ENCODE measurements around the gene VPS13A.

VPS13A gene

GRCh38 chr9:77188242-77188641 is 10.9 kb downstream of the VPS13A start:
- no peaks in the 10 kb centered on the region for H3K4me1 ChIP-seq (ENCODE audit: insufficient read depth, low read length)
- 91% methylated on average over 3 of the region's 3 CpGs for WGBS
- no peaks in the 10 kb centered on the region for H3K36me3 ChIP-seq (ENCODE audit: insufficient read depth, low read length)
- no peaks in the 10 kb centered on the region for H3K9me3 ChIP-seq (ENCODE audit: insufficient read depth, low read depth, low read length)
- no peak overlapping the region for H3K4me3 ChIP-seq (ENCODE audit: low read length)
- H3K9ac ChIP-seq (ENCODE audit: low read depth, low read length): no peak overlapping the region
- H3K27ac ChIP-seq (ENCODE audit: low read depth, low read length): no peak overlapping the region
- H3K27me3 ChIP-seq (ENCODE audit: insufficient read depth, low read length): no peaks in the 10 kb centered on the region

GRCh38 chr9:77194423-77194822 is 17.1 kb downstream of the VPS13A start:
- H3K27ac ChIP-seq (ENCODE audit: low read depth, low read length): no peak overlapping the region
- H3K27me3 ChIP-seq (ENCODE audit: insufficient read depth, low read length): no peaks in the 10 kb centered on the region
- H3K9ac ChIP-seq (ENCODE audit: low read depth, low read length): no peak overlapping the region
- H3K4me1 ChIP-seq (ENCODE audit: insufficient read depth, low read length): no peaks in the 10 kb centered on the region
- H3K9me3 ChIP-seq (ENCODE audit: insufficient read depth, low read depth, low read length): no peaks in the 10 kb centered on the region
- WGBS: 96% methylated on average over 2 of the region's 2 CpGs
- H3K36me3 ChIP-seq (ENCODE audit: insufficient read depth, low read length): no peaks in the 10 kb centered on the region
- no peak overlapping the region for H3K4me3 ChIP-seq (ENCODE audit: low read length)

- H3K27ac ChIP-seq (ENCODE audit: low read depth, low read length): no peak overlapping the region
Measured at GRCh38 chr9:77210116-77210515, 32.8 kb downstream of the VPS13A start.

GRCh38 chr9:77211561-77211960 is 34.2 kb downstream of the VPS13A start:
- no peak overlapping the region for H3K9ac ChIP-seq (ENCODE audit: low read depth, low read length)
- peaks cover 41% of the 10 kb centered on the region for H3K36me3 ChIP-seq (ENCODE audit: insufficient read depth, low read length)
- 95% methylated on average over 6 of the region's 6 CpGs for WGBS
- no peak overlapping the region for H3K4me3 ChIP-seq (ENCODE audit: low read length)
- no peaks in the 10 kb centered on the region for H3K27me3 ChIP-seq (ENCODE audit: insufficient read depth, low read length)
- peaks cover 12% of the 10 kb centered on the region; the same call in 1 of the 2 replicates for H3K4me1 ChIP-seq (ENCODE audit: insufficient read depth, low read length)
- no peak overlapping the region for H3K27ac ChIP-seq (ENCODE audit: low read depth, low read length)
- H3K9me3 ChIP-seq (ENCODE audit: insufficient read depth, low read depth, low read length): no peaks in the 10 kb centered on the region

More at GRCh38 chr9:77210116-77210515, 32.8 kb downstream of the VPS13A start:
- Histone ChIP-seq H3K36me3 (ENCODE audit: insufficient read depth, low read length) (peaks cover 48% of the 10 kb centered on the region), H3K4me3 (ENCODE audit: low read length) (no peak overlapping the region), H3K27me3 (ENCODE audit: insufficient read depth, low read length) (no peaks in the 10 kb centered on the region), H3K9ac (ENCODE audit: low read depth, low read length) (no peak overlapping the region), H3K4me1 (ENCODE audit: insufficient read depth, low read length) (peaks cover 12% of the 10 kb centered on the region; the same call in 1 of the 2 replicates), H3K9me3 (ENCODE audit: insufficient read depth, low read depth, low read length) (no peaks in the 10 kb centered on the region)
- 50% methylated on average over 2 of the region's 2 CpGs for WGBS

- H3K36me3 ChIP-seq (ENCODE audit: insufficient read depth, low read length): peaks cover 40% of the 10 kb centered on the region
- H3K9me3 ChIP-seq (ENCODE audit: insufficient read depth, low read depth, low read length): no peaks in the 10 kb centered on the region
- no peaks in the 10 kb centered on the region for H3K27me3 ChIP-seq (ENCODE audit: insufficient read depth, low read length)
- H3K4me3 ChIP-seq (ENCODE audit: low read length): no peak overlapping the region
- H3K4me1 ChIP-seq (ENCODE audit: insufficient read depth, low read length): peaks cover 6% of the 10 kb centered on the region; the same call in 1 of the 2 replicates
- no peak overlapping the region for H3K27ac ChIP-seq (ENCODE audit: low read depth, low read length)
- 100% methylated on average over 1 of the region's 1 CpG for WGBS
- H3K9ac ChIP-seq (ENCODE audit: low read depth, low read length): no peak overlapping the region
Measured at GRCh38 chr9:77212801-77213200, 35.5 kb downstream of the VPS13A start.

- Histone ChIP-seq H3K9me3 (ENCODE audit: insufficient read depth, low read depth, low read length) (no peaks in the 10 kb centered on the region), H3K36me3 (ENCODE audit: insufficient read depth, low read length) (peaks cover 43% of the 10 kb centered on the region), H3K27ac (ENCODE audit: low read depth, low read length) (no peak overlapping the region), H3K27me3 (ENCODE audit: insufficient read depth, low read length) (no peaks in the 10 kb centered on the region), H3K4me1 (ENCODE audit: insufficient read depth, low read length) (no peaks in the 10 kb centered on the region), H3K4me3 (ENCODE audit: low read length) (no peak overlapping the region), H3K9ac (ENCODE audit: low read depth, low read length) (no peak overlapping the region)
- WGBS: 95% methylated on average over 5 of the region's 5 CpGs
Measured at GRCh38 chr9:77215874-77216273, 38.5 kb downstream of the VPS13A start.

GRCh38 chr9:77218612-77219011 is 41.3 kb downstream of the VPS13A start:
- Histone ChIP-seq H3K4me3 (ENCODE audit: low read length) (no peak overlapping the region), H3K9me3 (ENCODE audit: insufficient read depth, low read depth, low read length) (no peaks in the 10 kb centered on the region), H3K9ac (ENCODE audit: low read depth, low read length) (no peak overlapping the region), H3K36me3 (ENCODE audit: insufficient read depth, low read length) (peaks cover 35% of the 10 kb centered on the region), H3K4me1 (ENCODE audit: insufficient read depth, low read length) (no peaks in the 10 kb centered on the region), H3K27me3 (ENCODE audit: insufficient read depth, low read length) (no peaks in the 10 kb centered on the region), H3K27ac (ENCODE audit: low read depth, low read length) (no peak overlapping the region)
- WGBS: 90% methylated on average over 3 of the region's 3 CpGs

GRCh38 chr9:77221431-77221830 is 44.1 kb downstream of the VPS13A start:
- peaks cover 38% of the 10 kb centered on the region for H3K36me3 ChIP-seq (ENCODE audit: insufficient read depth, low read length)
- H3K27ac ChIP-seq (ENCODE audit: low read depth, low read length): no peak overlapping the region
- H3K9ac ChIP-seq (ENCODE audit: low read depth, low read length): no peak overlapping the region
- peaks cover 9% of the 10 kb centered on the region for H3K4me1 ChIP-seq (ENCODE audit: insufficient read depth, low read length)
- H3K9me3 ChIP-seq (ENCODE audit: insufficient read depth, low read depth, low read length): no peaks in the 10 kb centered on the region
- H3K27me3 ChIP-seq (ENCODE audit: insufficient read depth, low read length): no peaks in the 10 kb centered on the region
- 93% methylated on average over 3 of the region's 3 CpGs for WGBS
- no peak overlapping the region for H3K4me3 ChIP-seq (ENCODE audit: low read length)

GRCh38 chr9:77224746-77225312 is 47.5 kb downstream of the VPS13A start:
- no peaks in the 10 kb centered on the region for H3K9me3 ChIP-seq (ENCODE audit: insufficient read depth, low read depth, low read length)
- peaks cover 9% of the 10 kb centered on the region for H3K4me1 ChIP-seq (ENCODE audit: insufficient read depth, low read length)
- no peak overlapping the region for H3K9ac ChIP-seq (ENCODE audit: low read depth, low read length)
- H3K4me3 ChIP-seq (ENCODE audit: low read length): no peak overlapping the region
- WGBS: 95% methylated on average over 5 of the region's 5 CpGs
- no peak overlapping the region for H3K27ac ChIP-seq (ENCODE audit: low read depth, low read length)
- H3K27me3 ChIP-seq (ENCODE audit: insufficient read depth, low read length): no peaks in the 10 kb centered on the region
- peaks cover 70% of the 10 kb centered on the region for H3K36me3 ChIP-seq (ENCODE audit: insufficient read depth, low read length)

GRCh38 chr9:77236693-77237092 is 59.4 kb downstream of the VPS13A start:
- H3K36me3 ChIP-seq (ENCODE audit: insufficient read depth, low read length): peaks cover 6% of the 10 kb centered on the region; the same call in 1 of the 2 replicates
- WGBS: 87% methylated on average over 4 of the region's 5 CpGs
- no peaks in the 10 kb centered on the region for H3K9me3 ChIP-seq (ENCODE audit: insufficient read depth, low read depth, low read length)
- H3K9ac ChIP-seq (ENCODE audit: low read depth, low read length): no peak overlapping the region
- H3K4me3 ChIP-seq (ENCODE audit: low read length): no peak overlapping the region
- no peaks in the 10 kb centered on the region for H3K4me1 ChIP-seq (ENCODE audit: insufficient read depth, low read length)
- no peak overlapping the region for H3K27ac ChIP-seq (ENCODE audit: low read depth, low read length)
- H3K27me3 ChIP-seq (ENCODE audit: insufficient read depth, low read length): no peaks in the 10 kb centered on the region

- Histone ChIP-seq H3K9me3 (ENCODE audit: insufficient read depth, low read depth, low read length) (no peaks in the 10 kb centered on the region), H3K27me3 (ENCODE audit: insufficient read depth, low read length) (no peaks in the 10 kb centered on the region), H3K4me1 (ENCODE audit: insufficient read depth, low read length) (peaks cover under 1% of the 10 kb centered on the region; the same call in 1 of the 2 replicates), H3K36me3 (ENCODE audit: insufficient read depth, low read length) (peaks cover 13% of the 10 kb centered on the region; the same call in 1 of the 2 replicates), H3K4me3 (ENCODE audit: low read length) (no peak overlapping the region), H3K9ac (ENCODE audit: low read depth, low read length) (no peak overlapping the region), H3K27ac (ENCODE audit: low read depth, low read length) (no peak overlapping the region)
- WGBS: 100% methylated on average over 1 of the region's 2 CpGs
Measured at GRCh38 chr9:77237896-77238295, 60.6 kb downstream of the VPS13A start.

- no peak overlapping the region for H3K4me3 ChIP-seq (ENCODE audit: low read length)
- H3K36me3 ChIP-seq (ENCODE audit: insufficient read depth, low read length): peaks cover 21% of the 10 kb centered on the region
- no peak overlapping the region for H3K27ac ChIP-seq (ENCODE audit: low read depth, low read length)
- WGBS: 100% methylated on average over 1 of the region's 1 CpG
- no peaks in the 10 kb centered on the region for H3K9me3 ChIP-seq (ENCODE audit: insufficient read depth, low read depth, low read length)
- H3K4me1 ChIP-seq (ENCODE audit: insufficient read depth, low read length): peaks cover 11% of the 10 kb centered on the region
- H3K27me3 ChIP-seq (ENCODE audit: insufficient read depth, low read length): no peaks in the 10 kb centered on the region
- no peak overlapping the region for H3K9ac ChIP-seq (ENCODE audit: low read depth, low read length)
Measured at GRCh38 chr9:77251050-77251449, 73.7 kb downstream of the VPS13A start.

Measured in HUES64 (cell line).